ENCODE measurements around the gene STATH.
"Not testable (repeated sequence)": the region's sequence is repeated elsewhere in the genome, so short reads cannot be mapped to it uniquely, and the experiment has no call there.

STATH gene

DNA sequence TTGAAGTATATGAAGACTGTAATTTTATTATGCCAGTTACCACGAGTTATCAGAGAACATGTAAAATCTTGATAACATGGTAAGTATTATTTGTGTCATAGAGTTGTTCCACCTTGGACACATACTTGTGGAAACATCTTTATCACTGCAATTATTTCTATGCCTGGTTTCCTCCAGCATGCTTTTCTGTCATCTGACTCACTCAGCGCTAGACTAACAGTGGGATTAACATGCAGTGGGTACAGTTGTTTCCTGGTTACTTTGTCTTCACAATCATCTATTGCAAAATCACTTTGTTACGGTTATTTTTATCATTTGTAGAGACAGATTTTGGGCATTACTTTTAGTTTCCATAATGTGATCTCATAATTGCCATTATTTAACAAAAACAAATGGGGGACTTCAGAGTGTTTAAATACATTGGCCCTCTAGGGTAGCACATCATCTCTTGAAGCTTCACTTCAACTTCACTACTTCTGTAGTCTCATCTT is at the start of gene STATH:
Gene STATH (plus strand): TSS at position 441 of the 491 bp plus-strand sequence. CDS start 2,472 bp downstream, outside the sequence.
- DNase-seq (ENCODE audit: low read depth): no peak

DNA sequence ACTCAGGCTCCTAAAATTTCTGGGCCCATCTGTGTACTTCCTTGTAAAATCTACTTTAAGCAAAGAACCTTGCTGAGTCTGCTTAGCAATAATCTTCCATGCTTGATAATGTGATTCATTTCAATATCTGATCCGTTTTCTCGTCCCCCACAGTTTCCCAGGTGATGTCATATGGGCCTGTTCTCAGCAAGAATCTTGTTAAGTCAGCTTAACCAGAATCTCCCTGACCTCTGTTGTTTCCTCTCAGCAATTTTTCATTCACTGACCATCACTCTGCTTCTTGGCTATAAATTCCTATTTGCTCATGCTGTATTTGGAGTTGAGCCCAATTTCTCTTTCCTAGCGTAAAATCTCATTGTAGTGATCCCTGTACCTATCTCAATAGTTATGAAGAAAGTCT is 44.2 kb upstream of the STATH start:
- no peak for DNase-seq (ENCODE audit: low read depth)

GRCh38 chr4:69957209-69957608 is 38.6 kb upstream of the STATH start:
- no peak for DNase-seq (ENCODE audit: low read depth)

GRCh38 chr4:69965628-69966027 is 30.1 kb upstream of the STATH start, which contains the start of gene CSN2:
Gene CSN2, minus strand, starts transcription at chr4:69965728. Its CDS starts 4,733 bp downstream, at chr4:69960995.
- DNase-seq (ENCODE audit: low read depth): no peak

- no peak for DNase-seq (ENCODE audit: low read depth)
Measured at GRCh38 chr4:69970071-69970470, 25.7 kb upstream of the STATH start.

DNA sequence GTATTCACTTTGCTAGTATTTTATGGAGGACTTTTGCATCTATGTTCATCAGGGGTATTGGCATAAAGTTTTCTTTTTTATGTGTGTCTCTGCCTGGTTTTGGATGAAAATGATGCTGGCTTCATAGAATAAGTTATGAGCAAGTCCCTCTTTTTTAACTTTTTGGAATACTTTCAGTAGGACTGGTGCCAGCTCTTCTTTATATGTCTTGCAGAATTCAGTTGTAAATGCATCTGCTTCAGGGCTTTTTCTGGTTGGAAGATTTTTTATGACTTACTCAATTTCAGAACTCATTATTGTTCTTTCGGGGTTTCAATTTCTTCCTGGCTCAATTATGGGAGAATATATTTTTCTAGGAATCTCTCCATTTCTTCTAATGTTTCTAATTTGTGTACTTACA is 21.1 kb upstream of the STATH start:
- DNase-seq (ENCODE audit: low read depth): no peak

- no peak for DNase-seq (ENCODE audit: low read depth)
Measured at GRCh38 chr4:69977582-69977981, 18.2 kb upstream of the STATH start.

GRCh38 chr4:69984030-69984443 is 11.7 kb upstream of the STATH start:
- DNase-seq (ENCODE audit: low read depth): no peak

GRCh38 chr4:69986663-69987062 is 9.1 kb upstream of the STATH start:
- no peak for DNase-seq (ENCODE audit: low read depth)

DNA sequence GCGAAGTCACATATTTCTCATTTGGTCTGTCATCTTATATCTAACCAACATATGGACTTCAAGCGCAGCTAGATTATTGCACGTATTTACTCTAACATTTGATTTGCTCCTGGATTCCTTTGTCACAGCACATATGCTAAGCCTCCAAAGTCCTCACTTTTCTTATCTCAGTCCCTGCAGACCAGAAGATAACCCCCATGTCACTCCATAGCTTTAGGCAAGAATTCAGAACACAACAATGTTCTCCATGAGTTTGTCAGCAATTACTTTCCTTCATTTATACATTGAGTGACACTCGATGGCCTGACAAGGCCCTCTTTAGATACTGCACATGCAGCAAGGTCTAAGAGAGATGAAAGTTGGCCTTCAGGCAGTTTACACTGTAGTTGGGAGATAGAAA is 4.8 kb upstream of the STATH start:
- no peak for DNase-seq (ENCODE audit: low read depth)

- DNase-seq (ENCODE audit: low read depth): no peak
Measured at GRCh38 chr4:69994782-69995181, 984 bp upstream of the STATH start.

DNA sequence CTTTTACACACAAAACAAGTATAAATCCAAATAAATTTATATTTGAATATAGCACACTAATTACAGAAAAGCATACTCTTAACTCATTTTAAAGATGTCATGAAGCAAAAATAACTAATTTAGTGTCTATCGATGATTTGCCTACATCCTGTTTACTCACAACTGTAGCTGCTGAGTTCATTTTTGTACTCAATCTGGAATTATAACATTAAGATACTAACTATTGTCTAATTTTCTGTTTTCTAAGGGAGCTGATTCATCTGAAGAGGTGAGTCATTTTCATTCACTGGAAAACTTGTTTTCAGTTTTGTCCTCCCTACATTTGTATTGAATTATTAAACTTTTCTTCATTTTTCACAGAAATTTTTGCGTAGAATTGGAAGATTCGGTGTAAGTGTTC is 3.7 kb downstream of the STATH start:
- no peak for DNase-seq (ENCODE audit: low read depth)

GRCh38 chr4:70000711-70001110 is 4.9 kb downstream of the STATH start:
- no peak for DNase-seq (ENCODE audit: low read depth)

DNA sequence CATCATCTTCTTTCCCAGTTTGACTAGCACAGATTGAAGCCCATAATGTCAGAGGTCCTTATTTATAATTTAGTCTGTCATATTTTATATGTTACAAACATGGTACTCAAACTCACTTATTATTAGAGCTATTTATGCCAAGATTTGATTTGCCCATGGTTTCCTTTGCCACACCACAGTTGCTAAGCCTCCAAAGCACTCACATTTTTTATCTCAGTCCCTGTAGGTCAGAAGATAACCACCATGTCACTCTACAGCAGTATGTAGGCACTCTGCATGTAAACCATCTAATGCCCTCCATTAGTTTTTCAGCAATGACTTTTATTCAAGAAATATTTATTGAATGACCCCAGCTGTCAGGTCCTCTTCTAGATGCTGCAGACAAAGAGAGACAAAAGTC is 6.7 kb downstream of the STATH start:
- DNase-seq (ENCODE audit: low read depth): no peak

- DNase-seq (ENCODE audit: low read depth): no peak
Measured at GRCh38 chr4:70008771-70009170, 13.0 kb downstream of the STATH start.

- not testable (repeated sequence) for DNase-seq (ENCODE audit: low read depth)
Measured at GRCh38 chr4:70019006-70019405, 23.2 kb downstream of the STATH start.

GRCh38 chr4:70023218-70023617 is 27.5 kb downstream of the STATH start:
- DNase-seq (ENCODE audit: low read depth): no peak

GRCh38 chr4:70027011-70027410 is 31.2 kb downstream of the STATH start:
- DNase-seq (ENCODE audit: low read depth): no peak

DNA sequence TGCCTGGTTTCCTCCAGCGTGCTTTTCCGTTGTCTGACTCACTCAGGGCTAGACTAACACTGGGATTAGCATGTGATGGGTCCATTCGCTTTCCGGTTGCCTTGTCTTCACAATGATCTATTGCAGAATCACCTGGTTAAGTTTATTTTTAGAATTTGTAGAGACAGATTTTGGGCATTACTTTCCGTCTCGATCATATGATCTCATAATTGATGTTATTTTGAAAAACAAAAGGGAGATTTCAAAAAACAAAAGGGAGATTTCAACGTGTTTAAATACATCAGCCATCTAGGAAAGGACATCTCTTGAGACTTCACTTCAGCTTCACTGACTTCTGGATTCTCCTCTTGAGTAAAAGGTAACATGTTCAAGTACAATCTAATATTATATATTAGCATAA is 32.4 kb downstream of the STATH start, which contains the start of gene HTN3:
Gene HTN3 (plus strand): TSS at position 301 of the 400 bp plus-strand sequence. CDS start 2,282 bp downstream, outside the sequence.
- not testable (repeated sequence) for DNase-seq (ENCODE audit: low read depth)

DNA sequence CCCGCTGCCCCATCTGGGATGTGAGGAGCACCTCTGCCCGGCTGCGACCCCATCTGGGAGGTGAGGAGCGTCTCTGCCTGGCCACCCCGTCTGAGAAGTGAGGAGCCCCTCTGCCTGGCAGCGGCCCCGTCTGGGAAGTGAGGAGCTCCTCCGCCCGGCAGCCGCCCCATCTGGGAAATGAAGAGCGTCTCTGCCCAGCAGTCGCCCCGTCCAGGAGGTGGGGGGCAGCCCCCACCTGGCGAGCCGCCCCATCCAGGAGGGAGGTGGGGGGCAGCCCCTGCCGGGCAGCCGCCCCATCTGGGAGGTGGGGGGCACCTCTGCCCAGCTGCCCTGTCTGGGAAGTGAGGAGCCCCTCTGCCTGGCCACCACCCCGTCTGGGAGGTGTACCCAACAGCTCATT is 41.8 kb downstream of the STATH start:
- not testable (repeated sequence) for DNase-seq (ENCODE audit: low read depth)

- not testable (repeated sequence) for DNase-seq (ENCODE audit: low read depth)
Measured at GRCh38 chr4:70039928-70040327, 44.2 kb downstream of the STATH start.

GRCh38 chr4:70041652-70042286 is 46.0 kb downstream of the STATH start:
- no peak for DNase-seq (ENCODE audit: low read depth)

GRCh38 chr4:70050138-70050537 is 54.4 kb downstream of the STATH start, which contains the start of gene HTN1:
Gene HTN1, plus strand, starts transcription at chr4:70050438. Its CDS starts 2,639 bp downstream, at chr4:70053077.
- not testable (repeated sequence) for DNase-seq (ENCODE audit: low read depth)
